ENCODE data around the gene COMMD7.

Gene COMMD7

GRCh38 chr20:32743237-32744112 lies at the start of gene COMMD7:
COMMD7 (minus strand) TSS chr20:32743467; CDS start chr20:32743391, 76 bp downstream.
- DNase-seq = peak; percentile 67

GRCh38 chr20:32792731-32793458 lies 49.6 kb upstream of the COMMD7 start:
- DNase-seq = no peak

GRCh38 chr20:32792316-32792715 lies 49.0 kb upstream of the COMMD7 start:
- peak; percentile 39 for DNase-seq

GRCh38 chr20:32790751-32791057 lies 47.4 kb upstream of the COMMD7 start:
- no peak for DNase-seq

- DNase-seq = peak; percentile 83
Observed at GRCh38 chr20:32789896-32790750, 46.9 kb upstream of the COMMD7 start.

GRCh38 chr20:32787168-32787567 lies 43.9 kb upstream of the COMMD7 start:
- DNase-seq = no peak

GRCh38 chr20:32786059-32786760 lies 42.9 kb upstream of the COMMD7 start:
- DNase-seq = no peak

- no peak for DNase-seq
Observed at GRCh38 chr20:32784369-32785080, 41.3 kb upstream of the COMMD7 start.

GRCh38 chr20:32780749-32781655 lies 37.7 kb upstream of the COMMD7 start:
- no peak for DNase-seq

- no peak for DNase-seq
Observed at GRCh38 chr20:32780278-32780677, 37.0 kb upstream of the COMMD7 start.

- DNase-seq = no peak
Observed at GRCh38 chr20:32779500-32780211, 36.4 kb upstream of the COMMD7 start.

- DNase-seq = no peak
Observed at GRCh38 chr20:32777177-32777956, 34.1 kb upstream of the COMMD7 start.

GRCh38 chr20:32775336-32775991 lies 32.2 kb upstream of the COMMD7 start:
- DNase-seq = peak; percentile 32

- DNase-seq = peak; percentile 44
Observed at GRCh38 chr20:32773855-32774254, 30.6 kb upstream of the COMMD7 start.

GRCh38 chr20:32773223-32773622 lies 30.0 kb upstream of the COMMD7 start:
- DNase-seq = peak; percentile 15

GRCh38 chr20:32772046-32772445 lies 28.8 kb upstream of the COMMD7 start:
- DNase-seq = no peak

- no peak for DNase-seq
Observed at GRCh38 chr20:32767418-32768198, 24.3 kb upstream of the COMMD7 start.
